GM23338 (cell line): Measurements from ENCODE around the gene CDYL2. TPM values are rescaled to one million over a fixed set of nuclear protein-coding genes. Genes with fewer than 3 reads are reported as not detected.

Experiments used
- ATAC-seq: fragments of 200-7000 bp; cut with Tn5 transposase; 3 replicates; pipeline ENCODE4 v1.9.1; 2020
- DNase-seq: peaks from one replicate; pipeline ENCODE4 v3.0.0-alpha.2; 2015; ENCODE audit warnings: low spot score
- H2AFZ ChIP-seq: fragments of 200-600 bp; sonication (generic); 2 replicates; pipeline ENCODE4 v1.8.0; 2016; ENCODE audit warnings: antibody characterized with exemption, mild to moderate bottlenecking, moderate library complexity
- H3F3A ChIP-seq: fragments of 200-600 bp; sonication (generic); replicated peaks from 2 replicates; pipeline ENCODE4 v1.8.0; 2017; ENCODE audit warnings: antibody characterized with exemption, mixed run types, low read depth
- H3K27ac ChIP-seq: fragments of 200-600 bp; sonication (generic); 2 replicates; pipeline ENCODE4 v1.6.1; 2016; ENCODE audit warnings: low read depth
- H3K27me3 ChIP-seq: fragments of 200-600 bp; sonication (generic); 2 replicates; pipeline ENCODE4 v1.8.0; 2016; ENCODE audit warnings: mild to moderate bottlenecking, mixed run types, moderate library complexity; ENCODE audit not compliant: insufficient read depth
- H3K36me3 ChIP-seq: fragments of 200-600 bp; sonication (generic); 2 replicates; pipeline ENCODE4 v1.8.0; 2016; ENCODE audit warnings: mild to moderate bottlenecking; ENCODE audit not compliant: insufficient read depth
- H3K4me1 ChIP-seq: fragments of 200-600 bp; sonication (generic); 2 replicates; pipeline ENCODE4 v1.8.0; 2016; ENCODE audit warnings: mild to moderate bottlenecking, moderate library complexity; ENCODE audit not compliant: insufficient read depth
- H3K4me2 ChIP-seq: fragments of 200-600 bp; sonication (generic); 2 replicates; pipeline ENCODE4 v1.7.1; 2017; ENCODE audit warnings: mixed run types
- H3K4me3 ChIP-seq: fragments of 200-600 bp; sonication (generic); 2 replicates; pipeline ENCODE4 v1.6.1; 2016; ENCODE audit warnings: mixed run types
- H3K79me2 ChIP-seq: fragments of 200-600 bp; sonication (generic); replicated peaks from 2 replicates; pipeline ENCODE4 v1.8.0; 2017; ENCODE audit warnings: mild to moderate bottlenecking; ENCODE audit not compliant: insufficient read depth
- H3K9me2 ChIP-seq: fragments of 200-600 bp; sonication (generic); 2 replicates; pipeline ENCODE4 v1.8.0; 2017; ENCODE audit not compliant: insufficient read depth
- H4K20me1 ChIP-seq: fragments of 200-600 bp; sonication (generic); replicated peaks from 2 replicates; pipeline ENCODE4 v1.8.0; 2017; ENCODE audit warnings: mild to moderate bottlenecking; ENCODE audit not compliant: insufficient read depth
- H3K27ac Mint-ChIP-seq: 2 replicates; pipeline ENCODE4 v1.8.0; 2020; ENCODE audit warnings: inconsistent platforms, mild to moderate bottlenecking, moderate library complexity, mixed read lengths
- H3K27me3 Mint-ChIP-seq: 3 replicates; pipeline ENCODE4 v1.8.0; 2022; ENCODE audit warnings: low read depth, mild to moderate bottlenecking, moderate library complexity, mixed read lengths, inconsistent platforms; ENCODE audit not compliant: insufficient read depth, poor library complexity
- H3K36me3 Mint-ChIP-seq: 3 replicates; pipeline ENCODE4 v1.8.0; 2021; ENCODE audit warnings: low read depth, mild to moderate bottlenecking, inconsistent platforms, moderate library complexity, mixed read lengths
- H3K4me1 Mint-ChIP-seq: 3 replicates; pipeline ENCODE4 v1.8.0; 2020; ENCODE audit warnings: mild to moderate bottlenecking, inconsistent platforms, mixed read lengths
- H3K4me3 Mint-ChIP-seq: 3 replicates; pipeline ENCODE4 v1.8.0; 2021; ENCODE audit warnings: moderate library complexity, mild to moderate bottlenecking, inconsistent platforms, mixed read lengths
- H3K9me3 Mint-ChIP-seq: 3 replicates; pipeline ENCODE4 v1.8.0; 2020; ENCODE audit warnings: moderate library complexity, mild to moderate bottlenecking, inconsistent platforms, mixed read lengths
- CREB1 ChIP-seq: fragments of 250-450 bp; sonication (Bioruptor Pico); IDR thresholded peaks from 2 replicates; pipeline ENCODE4 v1.5.0; 2020; ENCODE audit warnings: low read depth, mild to moderate bottlenecking, moderate library complexity
- EZH2 ChIP-seq: fragments of 200-600 bp; sonication (generic); IDR thresholded peaks from one replicate; pipeline ENCODE4 v1.8.0; 2017; ENCODE audit warnings: antibody characterized with exemption, mild to moderate bottlenecking, low read depth; ENCODE audit not compliant: unreplicated experiment
- EZH2phosphoT487 ChIP-seq: fragments of 200-600 bp; sonication (generic); IDR thresholded peaks from one replicate; pipeline ENCODE4 v1.8.1; 2018; ENCODE audit warnings: antibody characterized with exemption; ENCODE audit not compliant: unreplicated experiment
- JUNB ChIP-seq: IDR thresholded peaks from one replicate; pipeline ENCODE4 v1.6.1; 2016; ENCODE audit warnings: antibody characterized with exemption; ENCODE audit not compliant: unreplicated experiment
- NANOG ChIP-seq: IDR thresholded peaks from 2 replicates; pipeline ENCODE4 v1.6.1; 2016; ENCODE audit warnings: antibody characterized with exemption, borderline replicate concordance
- POLR2AphosphoS5 ChIP-seq: IDR thresholded peaks from 2 replicates; pipeline ENCODE4 v1.6.1; 2016; ENCODE audit warnings: antibody characterized with exemption, low read depth
- STAT1 ChIP-seq: IDR thresholded peaks from one replicate; pipeline ENCODE4 v1.6.1; 2016; ENCODE audit warnings: antibody characterized with exemption; ENCODE audit not compliant: unreplicated experiment
- ZNF114 ChIP-seq: fragments of 250-450 bp; sonication (Bioruptor Pico); IDR thresholded peaks from 2 replicates; pipeline ENCODE4 v1.5.0; 2020; ENCODE audit warnings: mild to moderate bottlenecking, moderate library complexity
- ZNF331 ChIP-seq: fragments of 250-450 bp; sonication (Bioruptor Pico); IDR thresholded peaks from 2 replicates; pipeline ENCODE4 v1.5.0; 2020; ENCODE audit warnings: low read depth, mild to moderate bottlenecking, moderate library complexity
- polyA plus RNA-seq: library from polyadenylated mRNA; unstranded; fragments of >200 nt; fragmentation: Nextera tagmentation; extraction: Ambion mirVana; gene quantifications from 2 replicates; pipeline ENCODE4 v1.2.1, GENCODE V29; 2016
- total RNA-seq: library from RNA; depleted of rRNA; stranded (reverse); fragments of >200 nt; shearing (Covaris generic); gene quantifications from 2 replicates; pipeline ENCODE4 v1.2.3, GENCODE V29; 2014
- TF ChIP-seq, protein P1 (sequence below), 2 experiments: fragments of 200-600 bp in 1 of 2; sonication (generic) in 1 of 2; conservative IDR thresholded peaks; 2 replicates each; pipeline versions ENCODE4 v1.5.1 to v1.6.1; 2016 to 2017; ENCODE audit warnings: antibody characterized with exemption in 2 of 2, low read depth in 2 of 2, mild to moderate bottlenecking in 2 of 2, moderate library complexity in 1 of 2
- TF ChIP-seq, protein P2 (sequence below): IDR thresholded peaks from one replicate; pipeline ENCODE4 v1.6.1; 2018; ENCODE audit warnings: antibody characterized with exemption; ENCODE audit not compliant: unreplicated experiment
- TF ChIP-seq, protein P3 (sequence below): IDR thresholded peaks from 2 replicates; pipeline ENCODE4 v1.6.1; 2016; ENCODE audit warnings: antibody characterized with exemption

CDYL2 gene
- total and polyA plus RNA-seq, 2 experiments from 2014 or later, result 0.82 to 4.3 TPM

DNA sequence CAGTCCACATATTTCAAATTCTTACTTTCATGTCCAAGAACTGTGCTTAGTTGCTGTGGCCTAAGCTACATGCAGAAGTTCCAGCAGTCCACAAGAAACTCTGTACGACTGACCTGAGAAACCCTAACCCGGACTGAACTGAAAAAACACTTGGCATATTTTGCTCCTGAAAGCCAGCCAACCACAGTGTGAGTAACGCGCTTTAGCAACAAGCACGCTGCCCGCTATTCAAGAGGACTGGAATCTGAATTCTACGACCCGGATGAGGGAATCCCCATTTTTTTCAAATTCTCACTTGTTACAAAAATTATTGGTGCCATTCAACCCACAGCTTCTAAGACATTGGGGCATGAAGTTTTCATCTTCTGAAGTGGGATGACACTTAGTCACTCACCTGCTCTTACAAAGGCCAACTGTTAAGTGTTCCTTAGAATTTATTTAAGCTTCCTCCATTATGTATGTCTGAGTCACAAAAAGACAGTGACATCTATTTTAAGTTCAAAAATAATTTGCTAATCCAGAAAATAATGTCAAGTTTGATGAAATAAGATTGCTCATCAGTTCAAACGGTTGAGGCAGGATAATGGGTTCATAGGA, 78.7 kb downstream of the CDYL2 start (continued):
- TF ChIP-seq, protein P1, sequence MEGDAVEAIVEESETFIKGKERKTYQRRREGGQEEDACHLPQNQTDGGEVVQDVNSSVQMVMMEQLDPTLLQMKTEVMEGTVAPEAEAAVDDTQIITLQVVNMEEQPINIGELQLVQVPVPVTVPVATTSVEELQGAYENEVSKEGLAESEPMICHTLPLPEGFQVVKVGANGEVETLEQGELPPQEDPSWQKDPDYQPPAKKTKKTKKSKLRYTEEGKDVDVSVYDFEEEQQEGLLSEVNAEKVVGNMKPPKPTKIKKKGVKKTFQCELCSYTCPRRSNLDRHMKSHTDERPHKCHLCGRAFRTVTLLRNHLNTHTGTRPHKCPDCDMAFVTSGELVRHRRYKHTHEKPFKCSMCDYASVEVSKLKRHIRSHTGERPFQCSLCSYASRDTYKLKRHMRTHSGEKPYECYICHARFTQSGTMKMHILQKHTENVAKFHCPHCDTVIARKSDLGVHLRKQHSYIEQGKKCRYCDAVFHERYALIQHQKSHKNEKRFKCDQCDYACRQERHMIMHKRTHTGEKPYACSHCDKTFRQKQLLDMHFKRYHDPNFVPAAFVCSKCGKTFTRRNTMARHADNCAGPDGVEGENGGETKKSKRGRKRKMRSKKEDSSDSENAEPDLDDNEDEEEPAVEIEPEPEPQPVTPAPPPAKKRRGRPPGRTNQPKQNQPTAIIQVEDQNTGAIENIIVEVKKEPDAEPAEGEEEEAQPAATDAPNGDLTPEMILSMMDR (conservative IDR thresholded peaks at IDR 0.05; ENCODE audit: low read depth in 2 of 2), result no peak
- TF ChIP-seq STAT1 (no peak), EZH2 (no peak), ZNF331 (CRISPR knock-in tag) (no peak), ZNF114 (no peak)

DNA sequence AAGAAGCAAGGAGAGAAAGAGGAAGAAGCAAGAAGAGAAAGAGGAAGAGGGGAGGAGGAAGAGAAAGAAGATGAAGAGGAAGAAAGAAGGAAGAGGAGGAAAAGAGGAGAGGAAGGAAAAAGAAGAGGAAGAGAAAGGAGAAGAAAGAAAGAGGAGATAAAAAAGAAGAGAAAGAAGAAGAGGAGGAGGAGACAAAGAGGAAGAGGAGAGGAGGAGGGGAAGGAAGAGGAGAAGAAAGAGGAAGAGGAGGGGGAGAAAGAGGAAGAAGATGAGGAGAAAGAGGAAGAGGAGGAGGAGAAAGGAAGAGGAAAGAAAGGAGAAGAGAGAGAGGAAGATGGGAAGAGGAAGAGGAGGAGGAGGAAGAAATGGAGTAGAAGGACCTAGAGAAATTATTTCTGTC, 80.4 kb downstream of the CDYL2 start:
- Histone ChIP-seq H3K4me3 (no peak overlapping the region), H3F3A (no peaks in the 10 kb centered on the region), H3K27ac (no peak overlapping the region), H3K27me3 (no peaks in the 10 kb centered on the region), H4K20me1 (no peaks in the 10 kb centered on the region), H3K4me2 (no peak overlapping the region), H3K36me3 (no peaks in the 10 kb centered on the region), H3K4me1 (no peaks in the 10 kb centered on the region), H2AFZ (no peak overlapping the region), H3K79me2 (no peaks in the 10 kb centered on the region), H3K9me2 (no peaks in the 10 kb centered on the region)
- no peak for ATAC-seq
- no peak overlapping the region for H3K4me3 Mint-ChIP-seq
- no peak for DNase-seq
- peaks cover 37% of the 10 kb centered on the region for H3K9me3 Mint-ChIP-seq
- H3K27ac Mint-ChIP-seq, result no peak overlapping the region
- peaks cover 2% of the 10 kb centered on the region for H3K27me3 Mint-ChIP-seq
- no peaks in the 10 kb centered on the region for H3K4me1 Mint-ChIP-seq
- peaks cover 4% of the 10 kb centered on the region; the same call in 1 of the 3 replicates for H3K36me3 Mint-ChIP-seq
- TF ChIP-seq, protein P2, sequence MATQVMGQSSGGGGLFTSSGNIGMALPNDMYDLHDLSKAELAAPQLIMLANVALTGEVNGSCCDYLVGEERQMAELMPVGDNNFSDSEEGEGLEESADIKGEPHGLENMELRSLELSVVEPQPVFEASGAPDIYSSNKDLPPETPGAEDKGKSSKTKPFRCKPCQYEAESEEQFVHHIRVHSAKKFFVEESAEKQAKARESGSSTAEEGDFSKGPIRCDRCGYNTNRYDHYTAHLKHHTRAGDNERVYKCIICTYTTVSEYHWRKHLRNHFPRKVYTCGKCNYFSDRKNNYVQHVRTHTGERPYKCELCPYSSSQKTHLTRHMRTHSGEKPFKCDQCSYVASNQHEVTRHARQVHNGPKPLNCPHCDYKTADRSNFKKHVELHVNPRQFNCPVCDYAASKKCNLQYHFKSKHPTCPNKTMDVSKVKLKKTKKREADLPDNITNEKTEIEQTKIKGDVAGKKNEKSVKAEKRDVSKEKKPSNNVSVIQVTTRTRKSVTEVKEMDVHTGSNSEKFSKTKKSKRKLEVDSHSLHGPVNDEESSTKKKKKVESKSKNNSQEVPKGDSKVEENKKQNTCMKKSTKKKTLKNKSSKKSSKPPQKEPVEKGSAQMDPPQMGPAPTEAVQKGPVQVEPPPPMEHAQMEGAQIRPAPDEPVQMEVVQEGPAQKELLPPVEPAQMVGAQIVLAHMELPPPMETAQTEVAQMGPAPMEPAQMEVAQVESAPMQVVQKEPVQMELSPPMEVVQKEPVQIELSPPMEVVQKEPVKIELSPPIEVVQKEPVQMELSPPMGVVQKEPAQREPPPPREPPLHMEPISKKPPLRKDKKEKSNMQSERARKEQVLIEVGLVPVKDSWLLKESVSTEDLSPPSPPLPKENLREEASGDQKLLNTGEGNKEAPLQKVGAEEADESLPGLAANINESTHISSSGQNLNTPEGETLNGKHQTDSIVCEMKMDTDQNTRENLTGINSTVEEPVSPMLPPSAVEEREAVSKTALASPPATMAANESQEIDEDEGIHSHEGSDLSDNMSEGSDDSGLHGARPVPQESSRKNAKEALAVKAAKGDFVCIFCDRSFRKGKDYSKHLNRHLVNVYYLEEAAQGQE, result no peak
- TF ChIP-seq NANOG, result no peak
- TF ChIP-seq JUNB, result no peak
- TF ChIP-seq ZNF331 (CRISPR knock-in tag), result no peak
- TF ChIP-seq, protein P3, sequence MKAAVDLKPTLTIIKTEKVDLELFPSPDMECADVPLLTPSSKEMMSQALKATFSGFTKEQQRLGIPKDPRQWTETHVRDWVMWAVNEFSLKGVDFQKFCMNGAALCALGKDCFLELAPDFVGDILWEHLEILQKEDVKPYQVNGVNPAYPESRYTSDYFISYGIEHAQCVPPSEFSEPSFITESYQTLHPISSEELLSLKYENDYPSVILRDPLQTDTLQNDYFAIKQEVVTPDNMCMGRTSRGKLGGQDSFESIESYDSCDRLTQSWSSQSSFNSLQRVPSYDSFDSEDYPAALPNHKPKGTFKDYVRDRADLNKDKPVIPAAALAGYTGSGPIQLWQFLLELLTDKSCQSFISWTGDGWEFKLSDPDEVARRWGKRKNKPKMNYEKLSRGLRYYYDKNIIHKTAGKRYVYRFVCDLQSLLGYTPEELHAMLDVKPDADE, result no peak
- no peak for TF ChIP-seq POLR2AphosphoS5
- TF ChIP-seq CREB1 (CRISPR knock-in tag), result no peak
- TF ChIP-seq EZH2, result no peak
- TF ChIP-seq, protein P1 (conservative IDR thresholded peaks at IDR 0.05; ENCODE audit: low read depth in 2 of 2), result no peak
- no peak for TF ChIP-seq EZH2phosphoT487
